ENCODE measurements around the gene MYRIP. TPM values are rescaled to one million over a fixed set of nuclear protein-coding genes. Genes with fewer than 3 reads are reported as not detected.

MYRIP gene
- total RNA-seq, 1 experiment from 2014 or later: 2.7 TPM

GRCh38 chr3:40304352-40304751 is 494.9 kb downstream of the MYRIP start:
- DNase-seq (ENCODE audit: extremely low read depth, low read depth): no peak

- DNase-seq (ENCODE audit: extremely low read depth, low read depth): no peak
These were observed 496.9 kb downstream of the MYRIP start for GRCh38 chr3:40306336-40306735.

- no peak for DNase-seq (ENCODE audit: extremely low read depth, low read depth)
These were observed 497.8 kb downstream of the MYRIP start for GRCh38 chr3:40307176-40307575.

- DNase-seq (ENCODE audit: extremely low read depth, low read depth): no peak
These were observed 499.5 kb downstream of the MYRIP start for GRCh38 chr3:40308725-40309417.

GRCh38 chr3:40309418-40309924 is 500.1 kb downstream of the MYRIP start, which contains the start of gene EIF1B:
Gene EIF1B, plus strand, starts transcription at chr3:40309707. Its CDS starts 235 bp downstream, at chr3:40309942.
- DNase-seq (ENCODE audit: extremely low read depth, low read depth): peak; percentile 94

Small RNAs within 50 kb of the gene (small RNA-seq; reads per million reads assigned to genes)
- gene RF00264 (0 reads per million in 2 experiments), gene RN7SL411P (0 reads per million in 2 experiments), gene RNU4-56P (0 reads per million in 2 experiments)
